AG09309 (cell line): ENCODE measurements around the gene C17orf107.

ENCODE experiments used
- DNase-seq: peaks from one replicate; pipeline ENCODE4 v3.0.0-alpha.2; 2010; ENCODE audit warnings: low read depth
- H3K4me3 ChIP-seq: 2 replicates; pipeline ENCODE4 v1.5.1; 2011; ENCODE audit warnings: mild to moderate bottlenecking, low read depth, low read length, moderate library complexity; ENCODE audit not compliant: control insufficient read depth
- CTCF ChIP-seq: IDR thresholded peaks from 2 replicates; pipeline ENCODE4 v1.5.1; 2011; ENCODE audit warnings: mild to moderate bottlenecking, low read depth, low read length, inconsistent platforms; ENCODE audit not compliant: insufficient read depth, control insufficient read depth; ENCODE audit errors: missing control alignments

Gene C17orf107

GRCh38 chr17:4899341-4900230, at the start of gene C17orf107:
C17orf107 (plus strand) TSS chr17:4899536; CDS start chr17:4899763, 227 bp downstream.
- DNase-seq = no peak
- TF ChIP-seq CTCF = no peak
- peak within 1 kb of the TSS; percentile 51 for H3K4me3 ChIP-seq

DNA sequence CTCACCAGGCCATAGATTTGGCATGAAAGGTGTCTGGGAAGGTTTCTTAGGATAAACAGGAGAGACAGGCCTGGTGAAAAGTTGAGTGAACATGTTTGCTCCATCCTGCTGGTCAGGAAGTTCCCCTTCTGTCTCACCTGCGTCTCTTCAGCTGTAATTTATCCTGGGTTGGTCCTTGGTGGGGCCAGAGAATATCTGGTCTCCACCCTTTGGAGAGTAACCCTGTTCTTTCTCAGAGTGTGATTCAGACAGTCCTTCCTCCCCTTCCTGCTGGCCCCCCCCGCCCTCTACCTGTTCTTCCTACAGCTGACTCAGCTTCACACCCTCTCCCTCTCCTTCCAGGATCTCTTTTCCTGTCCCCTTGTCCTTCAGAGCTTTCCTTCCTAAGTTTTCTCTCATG, 49.1 kb upstream of the C17orf107 start:
- DNase-seq = no peak
- no peak overlapping the region for H3K4me3 ChIP-seq
- TF ChIP-seq CTCF = no peak

- no peak for DNase-seq
- no peak overlapping the region for H3K4me3 ChIP-seq
- TF ChIP-seq CTCF = no peak
Observed at GRCh38 chr17:4851084-4851483, 48.3 kb upstream of the C17orf107 start.

GRCh38 chr17:4852567-4853207, 46.6 kb upstream of the C17orf107 start:
- no peak overlapping the region for H3K4me3 ChIP-seq
- TF ChIP-seq CTCF = peak; percentile 16
- peak; percentile 28 for DNase-seq

GRCh38 chr17:4853208-4853671, 46.1 kb upstream of the C17orf107 start:
- TF ChIP-seq CTCF = no peak
- no peak overlapping the region for H3K4me3 ChIP-seq
- no peak for DNase-seq

- no peak for DNase-seq
- H3K4me3 ChIP-seq = no peak overlapping the region
- TF ChIP-seq CTCF = no peak
Observed at GRCh38 chr17:4854111-4854681, 45.1 kb upstream of the C17orf107 start.
